ENCODE data around the gene CHPT1. TPM values are rescaled to one million over a fixed set of nuclear protein-coding genes. Genes with fewer than 3 reads are reported as not detected.

Gene CHPT1
- total and polyA plus RNA-seq, 9 of the 15 experiments (the other 6 are each of a cell fraction or from before 2014, with no cell fraction given) = 15.3 to 210 (median 91.9) TPM

DNA sequence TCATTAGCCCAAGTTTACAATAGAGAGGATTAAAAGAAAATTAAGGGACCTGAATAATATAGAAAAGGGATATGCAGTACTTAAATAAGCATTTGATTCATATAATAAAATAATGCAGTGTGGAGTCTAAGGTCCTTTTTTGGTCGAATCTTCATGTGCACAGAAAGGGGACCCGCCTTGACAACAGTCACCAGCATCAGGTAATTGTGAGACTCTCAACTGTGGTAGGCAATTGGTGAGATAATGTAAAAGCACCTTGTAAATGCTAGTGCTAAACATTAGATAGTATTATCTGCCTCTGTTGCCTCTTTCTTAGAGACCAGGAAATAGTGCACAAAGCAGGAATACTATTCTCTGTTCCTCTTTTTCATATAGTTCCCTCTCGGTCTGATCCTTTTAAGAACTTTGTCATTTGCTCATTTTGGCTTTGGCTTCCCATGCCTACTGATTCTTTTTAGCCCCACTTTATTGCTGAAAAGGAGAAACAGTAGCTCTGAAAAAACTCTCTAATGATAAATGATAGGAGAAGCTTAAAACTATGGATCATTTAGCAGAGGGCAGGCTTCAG lies 17.5 kb downstream of the CHPT1 start:
- ATAC-seq = no peak
- Histone ChIP-seq H3K4me1 (replicated peaks in 1 of 2; ENCODE audit: control insufficient read depth in 2 of 2, insufficient read depth in 2 of 2, low read length in 2 of 2) (peaks cover 3 to 14% of the 10 kb centered on the region in 2 experiments; a peak in 3 of 5 replicates), H3K27ac (ENCODE audit: extremely low read depth, low read depth, low read length) (no peak overlapping the region), H2AFZ (ENCODE audit: low read depth, low read length) (no peak overlapping the region), H3K27me3 (ENCODE audit: control insufficient read depth in 2 of 2, insufficient read depth in 2 of 2, low read length in 2 of 2) (no peaks in the 10 kb centered on the region), H4K20me1 (replicated peaks; ENCODE audit: control insufficient read depth, insufficient read depth, low read length) (no peaks in the 10 kb centered on the region; the same call in 1 of the 2 replicates), H3K9me1 (ENCODE audit: control insufficient read depth, insufficient read depth, low read length) (no peaks in the 10 kb centered on the region), H3K9me3 (replicated peaks; ENCODE audit: control insufficient read depth, insufficient read depth, low read depth, low read length) (no peaks in the 10 kb centered on the region), H3K4me3 (no peak overlapping the region), H3K79me2 (ENCODE audit: control insufficient read depth, insufficient read depth, low read length) (peaks cover 68% of the 10 kb centered on the region), H3K9ac (ENCODE audit: insufficient read depth in 1 of 2, low read depth in 2 of 2, low read length in 2 of 2) (no peak overlapping the region), H3K36me3 (ENCODE audit: control insufficient read depth, insufficient read depth, low read length) (peaks cover 53% of the 10 kb centered on the region), H3K4me2 (ENCODE audit: insufficient read depth, low read length) (no peak overlapping the region; the same call in 1 of the 2 replicates)
- ChIA-PET POLR2A (interaction anchor here (0.7 to 1.2 kb wide), 2 partner anchors 15 kb away, joined by 3 read pairs; no protein-coding TSS in a partner anchor), CTCF (ENCODE audit: low intra/inter-chr PET ratio) (no interaction called here)
- BruUV-seq (replicated peaks) = no TSS peak
- intact Hi-C loops (cut with micrococcal nuclease) (loop anchor here (5.0 kb wide), 1 partner anchor 43 kb away; no protein-coding TSS in a partner anchor), in situ Hi-C loops (cut with MboI) (no loop called here)
- 73% methylated on average over 3 of the region's 3 CpGs for WGBS (ENCODE audit: insufficient coverage, low coverage, missing lambda C conversion rate)
- TF ChIP-seq MBD2 (IDR thresholded peaks at IDR 0.05; ENCODE audit: borderline replicate concordance, low read depth) = no peak
- TF ChIP-seq, protein P1, sequence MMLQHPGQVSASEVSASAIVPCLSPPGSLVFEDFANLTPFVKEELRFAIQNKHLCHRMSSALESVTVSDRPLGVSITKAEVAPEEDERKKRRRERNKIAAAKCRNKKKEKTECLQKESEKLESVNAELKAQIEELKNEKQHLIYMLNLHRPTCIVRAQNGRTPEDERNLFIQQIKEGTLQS (IDR thresholded peaks at IDR 0.05) = no peak
- TF ChIP-seq, protein P1 (CRISPR knock-in tag; conservative IDR thresholded peaks at IDR 0.05) = no peak
- no peak for TF ChIP-seq ZNF561 (CRISPR knock-in tag; conservative IDR thresholded peaks at IDR 0.05)
- TF ChIP-seq SPI1 (IDR thresholded peaks at IDR 0.05; ENCODE audit: borderline replicate concordance, low read depth, low read length) = peak; percentile 64; the same call in 1 of the 2 replicates
- no peak for TF ChIP-seq TEAD1 (CRISPR knock-in tag; IDR thresholded peaks at IDR 0.05)
- peak; percentile 26 for FAIRE-seq
- no peak for DNase-seq (ENCODE audit: extremely low read depth in 1 of 4, low spot score in 3 of 4)

Data from K562 (cell line).